Neural cell (in vitro differentiated cells): Measurements from ENCODE around the gene MYB.

Experiments used
- CTCF ChIP-seq: fragments of 450-650 bp; IDR thresholded peaks from 2 replicates; pipeline ENCODE4 v1.5.1; 2014; ENCODE audit warnings: antibody characterized with exemption, mild to moderate bottlenecking, moderate library complexity; ENCODE audit not compliant: poor library complexity, severe bottlenecking
- EP300 ChIP-seq: fragments of 450-650 bp; conservative IDR thresholded peaks from 2 replicates; pipeline ENCODE4 v1.6.1; 2014; ENCODE audit warnings: antibody characterized with exemption, mild to moderate bottlenecking, moderate library complexity; ENCODE audit not compliant: poor library complexity, severe bottlenecking
- EZH2 ChIP-seq: fragments of 200-600, 300-800 bp; shearing (Covaris generic), sonication (generic); IDR thresholded peaks from 2 replicates; pipeline ENCODE4 v1.6.1; 2014; ENCODE audit warnings: antibody characterized with exemption, low read length, borderline replicate concordance, mild to moderate bottlenecking; ENCODE audit not compliant: insufficient read depth, poor library complexity, severe bottlenecking
- MXI1 ChIP-seq: fragments of 450-650 bp; conservative IDR thresholded peaks from 2 replicates; pipeline ENCODE4 v1.6.1; 2014; ENCODE audit warnings: antibody characterized with exemption, mild to moderate bottlenecking; ENCODE audit not compliant: poor library complexity, severe bottlenecking
- POLR2AphosphoS5 ChIP-seq: IDR thresholded peaks from 2 replicates; pipeline ENCODE4 v1.6.1; 2012
- REST ChIP-seq: IDR thresholded peaks from 2 replicates; pipeline ENCODE4 v1.6.1; 2012; ENCODE audit warnings: borderline replicate concordance
- TAF1 ChIP-seq: IDR thresholded peaks from 2 replicates; pipeline ENCODE4 v1.6.1; 2012; ENCODE audit warnings: low read depth

GRCh38 chr6:135145063-135145800, 35.9 kb upstream of the MYB start:
- peak; percentile 71 for TF ChIP-seq CTCF
- no peak for TF ChIP-seq REST
- no peak for TF ChIP-seq TAF1
- TF ChIP-seq POLR2AphosphoS5, result no peak
- no peak for TF ChIP-seq MXI1
- TF ChIP-seq EP300, result no peak
- TF ChIP-seq EZH2, result no peak
